Erythroblast (primary cell): Measurements from ENCODE around the gene PACS2.

Experiments used
- GATA1 ChIP-seq: IDR thresholded peaks from 2 replicates; pipeline ENCODE4 v1.6.1; 2011; ENCODE audit warnings: low read depth, mild to moderate bottlenecking, control low read depth, low read length, moderate library complexity
- POLR2A ChIP-seq: IDR thresholded peaks from 2 replicates; pipeline ENCODE4 v1.6.1; 2011; ENCODE audit warnings: mild to moderate bottlenecking, low read length

DNA sequence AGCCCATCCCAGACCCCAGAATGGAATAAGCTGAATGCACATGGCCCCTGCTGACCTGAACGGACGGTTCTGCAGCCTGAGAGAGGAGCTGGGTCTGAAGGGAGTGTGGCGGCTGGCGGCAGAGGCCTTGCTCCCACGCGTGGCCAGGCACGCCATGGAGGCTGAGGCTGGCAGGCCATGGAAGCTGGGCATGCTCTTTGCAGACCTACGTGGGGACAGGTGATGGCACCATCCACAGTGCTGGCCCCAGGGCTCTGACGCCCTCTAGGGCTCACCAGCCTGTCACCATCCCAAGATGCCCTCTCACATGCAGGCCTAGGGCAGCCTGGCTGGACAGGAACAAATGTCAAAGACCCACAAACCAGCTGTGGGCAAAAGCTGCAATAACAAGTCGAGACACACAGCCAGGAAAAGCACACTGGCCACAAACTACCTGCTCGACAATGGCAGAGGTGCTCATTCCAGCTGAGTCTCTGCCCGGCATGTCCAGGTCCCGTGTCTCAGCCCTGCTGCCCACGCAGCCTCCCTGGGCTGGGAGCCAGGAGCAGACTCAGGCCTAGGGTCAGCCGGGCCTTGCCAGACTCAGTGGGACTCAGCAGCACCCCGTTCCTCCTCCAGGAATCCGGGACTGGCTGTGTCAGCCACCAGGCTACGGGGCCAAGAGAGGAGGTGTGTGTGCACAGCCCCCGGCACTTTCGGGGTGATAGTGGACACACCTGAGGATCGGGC is 46.6 kb upstream of the PACS2 start:
- TF ChIP-seq POLR2A (no peak), GATA1 (no peak)
